A204.1 (cell line): ENCODE data around the gene ZNF853.
"Not testable (repeated sequence)": the region's sequence is repeated elsewhere in the genome, so short reads cannot be mapped to it uniquely, and the experiment has no call there.

Experiments
- FAIRE-seq: peaks from 2 replicates; lab custom pipeline; 2012; peaks lifted over from hg19 to GRCh38; lab: Jason Lieb, UNC

ZNF853 gene

GRCh38 chr7:6614953-6615722 is at the start of gene ZNF853:
TSS of gene ZNF853 (plus strand) at chr7:6615610. CDS start at chr7:6616175, 565 bp downstream.
- FAIRE-seq, result no peak

- FAIRE-seq, result no peak
These were observed 49.8 kb upstream of the ZNF853 start for GRCh38 chr7:6565655-6566054.

GRCh38 chr7:6567886-6568285 is 47.5 kb upstream of the ZNF853 start:
- no peak for FAIRE-seq

GRCh38 chr7:6571160-6571779 is 44.1 kb upstream of the ZNF853 start:
- FAIRE-seq, result no peak

GRCh38 chr7:6575281-6576023 is 40.0 kb upstream of the ZNF853 start:
- FAIRE-seq, result no peak

GRCh38 chr7:6576024-6576866 is 39.2 kb upstream of the ZNF853 start:
- FAIRE-seq, result no peak

GRCh38 chr7:6576867-6577368 is 38.5 kb upstream of the ZNF853 start:
- not testable (repeated sequence) for FAIRE-seq

GRCh38 chr7:6577369-6578113 is 37.9 kb upstream of the ZNF853 start, which contains the start of gene ZDHHC4:
TSS of gene ZDHHC4 (plus strand) at chr7:6577454. CDS start at chr7:6580562, 3,108 bp downstream.
- FAIRE-seq, result no peak

GRCh38 chr7:6578114-6579084 is 37.0 kb upstream of the ZNF853 start:
- FAIRE-seq, result no peak

GRCh38 chr7:6579446-6579845 is 36.0 kb upstream of the ZNF853 start:
- FAIRE-seq, result no peak

- not testable (repeated sequence) for FAIRE-seq
These were observed 29.5 kb upstream of the ZNF853 start for GRCh38 chr7:6585746-6586432.

GRCh38 chr7:6588566-6588965 is 26.8 kb upstream of the ZNF853 start:
- FAIRE-seq, result no peak

GRCh38 chr7:6589151-6589828 is 26.1 kb upstream of the ZNF853 start:
- FAIRE-seq, result no peak

- no peak for FAIRE-seq
These were observed 25.4 kb upstream of the ZNF853 start, which contains the start of gene INTS15 for GRCh38 chr7:6589829-6590644. TSS of gene INTS15 (plus strand) at chr7:6590021. CDS start at chr7:6590284, 263 bp downstream.

- FAIRE-seq, result no peak
These were observed 24.7 kb upstream of the ZNF853 start for GRCh38 chr7:6590645-6591110.

GRCh38 chr7:6600093-6600492 is 15.3 kb upstream of the ZNF853 start:
- FAIRE-seq, result no peak

GRCh38 chr7:6604458-6604857 is 11.0 kb upstream of the ZNF853 start:
- FAIRE-seq, result no peak
